ENCODE results near the gene ACAP3.

GRCh38 chr1:1255078-1255477 is 52.7 kb downstream of the ACAP3 start:
- no peak for TF ChIP-seq GATA2 (IDR thresholded peaks at IDR 0.05; ENCODE audit: low read depth, low read length)
- TF ChIP-seq GATA3 (IDR thresholded peaks at IDR 0.05; ENCODE audit: low read depth, low read length) = no peak
